Activated CD4-positive, alpha-beta T cell treated with anti-CD3 and anti-CD28 coated beads, Interleukin-2, Interleukin-4, amounts not matched to agents 100 ng/mL and 50 ng/mL, durations not matched to agents 16 hours and 8 hours (primary cell): Measurements from ENCODE around the gene LANCL1.
"Not testable (repeated sequence)": the region's sequence is repeated elsewhere in the genome, so short reads cannot be mapped to it uniquely, and the experiment has no call there.

Experiments
- DNase-seq: peaks from one replicate; pipeline ENCODE4 v3.0.0-alpha.2; 2020; ENCODE audit warnings: low spot score

Gene LANCL1

GRCh38 chr2:210459407-210459806 lies 17.2 kb downstream of the LANCL1 start:
- no peak for DNase-seq

- no peak for DNase-seq
Observed at GRCh38 chr2:210458395-210458794, 18.2 kb downstream of the LANCL1 start.

- no peak for DNase-seq
Observed at GRCh38 chr2:210456571-210456970, 20.0 kb downstream of the LANCL1 start.

GRCh38 chr2:210454336-210454735 lies 22.2 kb downstream of the LANCL1 start:
- DNase-seq, result no peak

DNA sequence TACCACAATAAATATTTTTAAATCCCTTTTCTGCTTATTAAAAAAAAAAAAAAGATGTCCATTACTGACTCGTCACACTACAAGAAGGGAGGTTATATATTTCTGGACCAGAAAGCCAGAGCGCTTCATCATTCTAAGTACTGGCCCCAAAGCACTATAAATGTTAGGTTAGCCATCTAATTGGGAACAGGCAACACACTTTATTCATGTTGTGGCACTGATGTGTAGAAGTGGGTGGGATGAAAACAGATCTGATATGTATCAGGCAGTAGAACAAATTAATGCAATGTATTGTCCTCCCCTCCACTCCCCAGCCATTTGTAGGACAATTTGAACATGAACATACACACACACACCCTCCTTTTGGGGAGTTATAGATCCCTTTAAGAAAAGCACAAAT lies 24.4 kb downstream of the LANCL1 start:
- no peak for DNase-seq

GRCh38 chr2:210450942-210451341 lies 25.6 kb downstream of the LANCL1 start:
- not testable (repeated sequence) for DNase-seq

GRCh38 chr2:210445732-210446131 lies 30.8 kb downstream of the LANCL1 start:
- no peak for DNase-seq

GRCh38 chr2:210445116-210445707 lies 31.3 kb downstream of the LANCL1 start:
- DNase-seq, result peak; percentile 18

DNA sequence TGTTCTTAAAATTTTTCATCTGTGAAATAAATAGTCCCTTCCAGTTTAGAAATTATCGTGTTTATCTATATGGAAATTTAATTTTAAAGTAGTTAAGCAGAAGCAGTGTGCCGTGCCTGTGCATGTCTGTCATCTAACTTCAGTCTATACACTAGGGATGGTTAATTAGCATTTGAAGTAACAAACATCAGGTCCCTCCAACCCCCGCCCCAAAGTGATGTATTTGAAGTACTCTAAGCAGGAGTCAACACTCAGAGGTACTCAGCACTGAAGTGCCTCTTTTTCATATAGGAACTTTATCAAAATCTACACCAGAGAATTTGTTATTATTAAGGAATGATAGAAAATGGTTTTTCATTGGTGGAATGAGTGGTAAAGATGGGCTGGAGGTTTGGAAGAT lies 33.0 kb downstream of the LANCL1 start:
- no peak for DNase-seq

DNA sequence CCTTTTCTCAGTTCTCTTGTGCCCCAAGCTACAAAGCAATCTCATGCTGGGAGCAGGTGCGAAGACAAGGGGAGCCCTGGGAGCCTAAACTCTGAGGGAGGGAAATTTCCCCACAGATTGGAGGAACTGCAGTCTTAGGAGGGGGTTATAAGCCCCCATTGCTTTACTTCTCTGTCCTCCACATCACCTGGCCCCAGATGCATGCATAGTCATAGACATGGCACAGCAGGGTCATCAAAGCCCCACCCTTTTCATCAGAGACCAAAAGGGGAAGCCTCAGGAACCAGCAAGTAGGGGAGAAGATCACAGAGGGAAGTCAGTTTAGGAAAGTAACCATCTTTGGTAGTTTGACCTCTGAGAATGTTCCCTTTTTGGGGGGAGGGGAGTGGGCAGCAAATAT lies 33.7 kb downstream of the LANCL1 start:
- no peak for DNase-seq

DNA sequence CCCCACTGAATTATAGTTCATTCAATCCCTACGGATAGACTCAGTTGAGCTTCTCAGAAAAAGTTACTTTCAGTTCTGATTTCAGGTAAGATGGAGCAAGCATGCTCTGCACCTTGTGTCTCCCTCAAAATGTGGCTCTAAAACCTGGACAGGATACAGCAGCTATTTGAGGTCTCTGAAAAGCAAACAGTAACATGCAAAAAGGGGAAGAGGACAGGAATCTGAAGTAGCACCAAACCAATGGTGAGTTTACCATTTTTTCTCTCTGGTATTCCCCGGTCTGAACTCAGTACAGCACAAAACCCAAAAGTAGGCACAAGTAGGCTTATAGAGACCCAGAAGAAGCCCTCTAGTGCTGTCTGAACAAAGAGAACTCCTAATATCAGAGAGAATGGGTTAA lies 34.1 kb downstream of the LANCL1 start:
- no peak for DNase-seq

DNA sequence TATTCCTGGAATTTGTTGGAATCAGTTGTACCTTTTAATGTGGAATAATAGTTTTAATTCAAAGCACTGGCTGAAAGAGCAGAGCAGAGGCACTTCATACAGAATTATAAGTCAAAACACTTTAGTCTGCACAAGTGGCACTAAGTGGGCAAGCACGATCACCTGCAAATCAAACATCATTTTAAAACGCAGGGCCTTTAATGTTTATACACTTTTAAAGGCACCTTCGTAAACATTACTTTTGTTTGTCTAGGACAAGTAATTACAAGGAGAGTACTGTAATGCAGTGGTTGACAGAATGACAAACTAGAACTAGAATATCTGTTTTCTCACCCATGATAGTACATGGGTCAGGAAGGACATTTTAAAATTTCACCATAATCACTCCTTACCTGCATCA lies 36.4 kb downstream of the LANCL1 start:
- no peak for DNase-seq

DNA sequence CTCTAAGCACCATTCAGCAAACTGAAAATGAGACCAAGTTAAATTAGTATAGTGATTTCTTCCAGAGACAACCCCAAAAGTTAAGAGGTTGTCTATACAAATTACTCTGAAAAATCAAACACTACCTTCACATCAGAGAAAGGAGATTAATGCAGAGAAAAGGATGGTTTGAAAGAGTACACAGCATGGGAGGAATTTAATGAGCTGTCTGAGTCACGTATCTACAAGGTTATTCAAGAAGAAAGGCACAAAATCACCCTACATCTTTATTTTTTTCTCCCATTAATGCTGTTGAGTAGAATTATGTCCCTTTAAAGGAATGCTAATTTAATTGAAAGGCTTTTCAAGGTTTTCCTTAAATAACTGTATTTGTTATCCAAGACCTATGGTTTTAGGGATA lies 41.1 kb downstream of the LANCL1 start:
- DNase-seq, result no peak

DNA sequence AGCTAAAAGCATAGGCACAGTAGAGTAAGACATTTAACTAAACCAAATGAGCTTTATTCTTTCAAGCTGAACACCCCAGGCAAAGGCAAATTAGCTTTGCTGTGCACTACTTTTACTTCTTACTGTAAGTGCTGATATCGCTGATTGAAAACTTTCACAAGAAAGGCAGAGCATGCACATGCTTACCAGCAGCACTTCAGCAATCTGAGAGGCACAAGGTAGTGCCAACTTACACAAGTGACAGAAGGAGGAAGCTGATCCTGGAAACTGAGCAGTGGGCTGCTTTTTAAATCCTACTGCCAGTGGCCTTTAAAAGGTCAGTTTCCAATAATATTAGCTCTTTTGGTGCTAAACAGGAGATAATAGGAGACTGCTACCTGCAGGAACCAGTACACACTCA lies 43.9 kb downstream of the LANCL1 start:
- DNase-seq, result no peak

DNA sequence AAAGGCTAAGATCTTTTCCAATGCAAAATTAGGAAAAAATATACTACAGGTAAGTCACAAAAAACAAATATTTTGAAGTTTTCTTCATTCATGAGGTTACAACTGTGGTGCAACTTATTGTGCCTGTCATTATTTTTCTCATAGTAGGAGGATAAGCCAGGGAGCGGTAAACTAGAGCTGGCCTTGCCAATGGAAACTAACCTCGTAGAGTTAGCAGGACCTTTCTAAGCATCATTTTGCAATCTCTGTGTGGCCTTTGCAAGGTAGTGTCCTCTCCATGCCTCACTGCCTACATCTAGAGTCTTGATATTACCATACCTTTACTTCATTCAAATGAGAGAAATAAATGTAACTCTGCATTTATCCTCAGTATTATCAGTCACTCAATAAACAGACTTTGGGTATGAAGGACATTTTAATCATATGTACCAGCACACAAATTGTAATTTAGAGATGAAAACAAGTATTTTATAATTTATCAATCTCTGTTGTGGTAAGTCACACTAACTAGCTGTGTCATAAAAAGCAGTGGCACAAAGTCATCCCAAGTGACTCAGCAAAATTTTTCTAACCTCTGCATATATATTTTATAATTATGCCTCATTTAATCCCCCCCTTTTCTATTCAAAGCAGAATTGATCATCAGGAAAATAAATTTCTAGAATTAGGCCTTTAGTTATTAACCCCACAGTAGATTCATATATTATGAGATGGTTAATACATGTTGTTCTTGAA lies 47.0 kb downstream of the LANCL1 start:
- DNase-seq, result no peak

DNA sequence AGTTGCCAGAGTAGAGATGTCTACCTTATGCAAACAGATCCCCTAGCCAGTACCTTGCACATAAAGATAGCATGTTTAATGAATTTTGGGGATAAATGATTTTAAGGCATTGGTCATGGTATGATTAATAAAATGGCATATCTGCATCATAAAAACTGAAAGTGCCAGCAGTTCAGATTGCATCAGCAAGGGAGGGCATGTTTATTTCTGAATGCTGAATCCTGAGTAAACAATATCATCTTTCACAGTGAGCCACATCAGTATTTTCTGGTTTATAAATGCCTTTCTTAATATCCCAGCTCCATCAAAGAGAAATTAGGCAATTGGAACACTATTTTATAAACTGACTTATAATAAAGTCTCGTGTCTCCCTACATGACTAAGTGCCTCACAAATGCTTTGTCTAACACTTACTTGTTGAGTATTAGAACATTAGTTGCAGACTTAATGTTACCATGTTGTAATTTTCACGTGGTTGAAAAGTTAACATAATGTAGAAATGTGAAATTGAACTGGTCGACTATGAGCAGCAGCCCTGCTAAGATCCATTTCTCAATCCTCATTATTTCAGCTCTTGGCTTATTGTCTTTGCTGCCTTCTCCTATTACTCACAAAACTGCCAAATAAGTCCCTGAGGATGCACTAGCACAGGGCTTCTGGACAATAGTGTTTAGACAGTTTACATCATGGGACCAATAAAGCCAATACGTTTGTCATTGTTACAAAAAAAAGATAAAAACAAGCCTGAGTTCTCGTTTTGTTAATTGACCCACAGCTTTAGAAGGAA lies 48.0 kb downstream of the LANCL1 start:
- DNase-seq, result no peak

DNA sequence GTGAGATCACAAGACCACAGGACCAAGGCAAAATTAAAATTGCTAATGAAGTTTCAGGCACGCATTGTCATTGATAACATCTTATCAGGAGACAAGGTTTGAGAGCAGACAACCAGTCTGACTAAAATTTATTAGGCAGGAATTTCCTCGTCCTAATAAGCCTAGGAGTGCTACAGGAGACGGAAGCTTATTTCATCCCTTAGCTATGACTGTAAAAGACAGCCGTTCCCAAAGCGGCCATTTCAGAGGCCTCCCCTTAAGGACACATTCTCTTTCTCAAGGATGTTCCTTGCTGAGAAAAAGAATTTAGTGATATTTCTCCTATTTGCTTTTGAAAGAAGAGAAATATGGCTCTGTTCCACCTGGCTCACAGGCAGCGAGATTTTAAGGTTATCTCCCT lies 49.2 kb downstream of the LANCL1 start:
- DNase-seq, result not testable (repeated sequence)

DNA sequence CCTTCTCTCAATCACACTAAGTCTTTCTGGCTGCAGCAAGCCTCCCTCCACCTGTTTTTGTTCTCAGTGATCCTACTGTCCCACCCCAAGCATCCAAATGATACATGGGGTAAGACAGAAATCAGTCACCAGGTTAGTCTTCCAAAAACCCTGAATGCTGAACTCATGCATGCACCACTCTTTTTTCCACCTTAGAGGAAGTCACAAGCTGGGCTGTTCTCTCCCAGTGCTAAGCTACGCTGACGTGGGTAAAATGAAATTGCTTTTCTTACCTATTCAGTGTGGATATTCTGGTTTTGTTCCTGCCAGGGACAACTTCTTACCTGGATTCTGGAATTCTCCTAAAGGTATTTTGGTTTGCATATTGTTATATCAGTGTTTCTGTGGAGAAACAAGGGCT lies 54.2 kb downstream of the LANCL1 start:
- DNase-seq, result no peak

GRCh38 chr2:210421916-210422315 lies 54.6 kb downstream of the LANCL1 start:
- DNase-seq, result no peak

DNA sequence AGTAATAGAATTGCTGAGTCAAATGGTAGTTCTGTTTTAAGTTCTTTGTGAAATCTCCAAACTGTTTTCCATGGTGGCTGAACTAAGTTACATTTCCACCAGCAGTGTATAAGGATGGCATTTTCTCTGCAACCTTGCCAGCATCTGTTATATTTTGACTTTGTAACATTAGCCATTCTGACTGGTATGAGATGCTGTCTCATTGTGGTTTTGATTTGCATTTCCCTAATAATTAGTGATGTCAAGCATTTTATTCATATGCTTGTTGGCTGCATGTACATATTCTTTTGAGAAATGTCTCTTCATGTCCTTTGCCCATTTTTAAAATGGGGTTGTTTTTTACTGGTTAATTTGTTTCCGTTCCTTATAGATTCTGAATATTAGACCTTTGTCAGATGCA lies 63.9 kb downstream of the LANCL1 start:
- no peak for DNase-seq

DNA sequence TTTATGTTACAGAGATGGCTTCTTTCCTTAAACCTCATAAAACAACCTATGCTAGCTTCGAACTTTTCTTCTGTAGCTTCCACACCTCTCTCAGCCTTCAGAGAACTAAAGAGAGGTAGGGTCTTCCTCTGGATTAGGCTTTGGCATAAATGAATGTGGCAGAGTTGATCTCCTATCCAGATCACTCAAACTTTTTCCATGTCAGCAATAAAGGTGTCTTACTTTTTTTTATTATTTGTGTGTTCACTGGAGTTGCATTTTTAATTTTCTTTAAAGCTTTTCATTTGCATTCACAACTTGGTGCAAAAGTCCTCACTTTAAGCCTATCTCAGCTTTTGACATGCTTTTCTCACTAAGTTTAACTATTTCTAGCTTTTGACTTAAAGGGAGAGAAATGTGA lies 66.0 kb downstream of the LANCL1 start:
- no peak for DNase-seq

DNA sequence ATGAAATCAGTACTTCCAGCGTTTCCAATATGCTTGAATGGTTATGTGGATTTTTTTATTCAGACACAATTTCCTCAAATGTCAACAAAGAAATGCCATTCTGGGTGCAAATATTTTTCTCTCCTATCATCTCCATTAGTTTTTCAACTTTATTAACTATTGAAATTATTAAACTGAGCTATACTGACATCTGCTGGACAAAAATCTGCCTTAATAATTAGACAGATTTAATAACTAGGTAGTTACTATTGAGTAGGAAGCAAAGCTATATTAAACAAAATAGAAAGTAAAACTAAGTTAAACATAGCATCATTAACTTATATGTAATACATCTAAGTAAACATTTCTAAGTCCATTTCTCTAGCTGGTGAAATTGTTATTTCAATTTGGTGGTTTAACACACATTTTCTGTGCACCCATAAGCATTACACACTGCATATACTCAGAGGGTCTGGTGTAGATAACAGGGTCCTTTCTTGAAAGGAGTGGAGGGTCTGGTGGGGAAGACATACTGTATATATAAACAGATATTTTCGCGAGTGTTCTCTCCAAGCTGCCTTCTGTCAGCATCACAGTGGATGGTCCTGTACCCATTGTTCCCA lies 77.0 kb downstream of the LANCL1 start:
- no peak for DNase-seq

- DNase-seq, result no peak
Observed at GRCh38 chr2:210392469-210392881, 84.1 kb downstream of the LANCL1 start.
